NCI-H1436 treated with DMSO at 0.1 percent for 48 hours (cell line): Measurements from ENCODE around the gene ETFRF1.

Source experiments
- DNase-seq: peaks from one replicate; lab custom pipeline; 2025; lab: John Stamatoyannopoulos, UW

Gene ETFRF1

GRCh38 chr12:25213338-25213737, 18.3 kb downstream of the ETFRF1 start:
- no peak for DNase-seq

GRCh38 chr12:25236190-25236589, 41.2 kb downstream of the ETFRF1 start:
- no peak for DNase-seq

- no peak for DNase-seq
These were observed 41.6 kb downstream of the ETFRF1 start for GRCh38 chr12:25236626-25237025.

GRCh38 chr12:25241167-25242020, 46.4 kb downstream of the ETFRF1 start:
- DNase-seq, result no peak

GRCh38 chr12:25242981-25243679, 48.1 kb downstream of the ETFRF1 start:
- DNase-seq, result no peak

GRCh38 chr12:25243680-25243990, 48.6 kb downstream of the ETFRF1 start:
- DNase-seq, result no peak

- DNase-seq, result no peak
These were observed 50.5 kb downstream of the ETFRF1 start for GRCh38 chr12:25245491-25245890.

- no peak for DNase-seq
These were observed 53.1 kb downstream of the ETFRF1 start for GRCh38 chr12:25248137-25248536.

GRCh38 chr12:25248732-25249131, 53.7 kb downstream of the ETFRF1 start:
- no peak for DNase-seq

GRCh38 chr12:25249931-25250738, 55.1 kb downstream of the ETFRF1 start:
- no peak for DNase-seq

- DNase-seq, result peak; percentile 73
These were observed 56.0 kb downstream of the ETFRF1 start, which contains the start of gene KRAS for GRCh38 chr12:25250744-25251730. TSS of gene KRAS (minus strand) at chr12:25250929.

GRCh38 chr12:25251769-25252168, 56.7 kb downstream of the ETFRF1 start:
- no peak for DNase-seq

- no peak for DNase-seq
These were observed 57.9 kb downstream of the ETFRF1 start for GRCh38 chr12:25252946-25253345.

GRCh38 chr12:25253371-25254068, 58.5 kb downstream of the ETFRF1 start:
- DNase-seq, result no peak

GRCh38 chr12:25254271-25254880, 59.3 kb downstream of the ETFRF1 start:
- DNase-seq, result no peak
